Measurements from ENCODE around the gene TNFRSF6B.

Gene TNFRSF6B

DNA sequence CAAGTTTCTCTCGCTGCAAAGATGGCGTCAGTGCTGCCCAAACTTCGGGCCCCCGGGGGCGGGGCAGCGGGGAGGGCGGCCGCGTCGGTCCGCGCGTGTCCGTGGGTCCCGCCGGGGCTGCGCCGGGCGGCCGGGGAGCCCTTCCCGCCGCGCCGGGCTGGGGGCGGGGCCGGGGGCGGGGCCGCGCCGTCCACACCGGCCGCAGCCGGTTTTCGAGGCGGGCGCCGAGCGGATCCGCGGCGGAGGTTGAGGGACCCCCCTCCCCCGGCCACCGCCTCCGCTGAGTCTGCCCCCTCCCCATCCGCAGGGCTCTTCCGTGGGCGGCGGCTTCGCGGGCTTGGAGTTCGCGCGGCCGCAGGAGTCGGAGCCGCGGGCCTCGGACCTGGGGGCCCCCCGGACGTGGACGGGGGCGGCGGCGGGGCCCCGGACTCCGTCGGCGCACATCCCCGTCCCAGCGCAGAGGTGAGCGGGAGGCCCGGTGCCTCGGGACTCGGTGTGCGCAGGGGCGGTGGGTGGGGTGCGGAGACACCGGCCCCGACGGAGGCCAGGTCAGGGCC is 43.7 kb downstream of the TNFRSF6B start:
- in situ Hi-C loops (cut with HindIII; ENCODE audit: low pct_ligation_motif_present, low sequenced_read_pairs) = no loop called here
- Histone ChIP-seq H3K27ac (peak overlapping the region; percentile 36), H3K27me3 (replicated peaks) (no peaks in the 10 kb centered on the region), H3K36me3 (replicated peaks) (peaks cover 25% of the 10 kb centered on the region), H3K4me3 (ENCODE audit: low read depth, low read length) (peak overlapping the region; percentile 55)
- TF ChIP-seq, protein P1, sequence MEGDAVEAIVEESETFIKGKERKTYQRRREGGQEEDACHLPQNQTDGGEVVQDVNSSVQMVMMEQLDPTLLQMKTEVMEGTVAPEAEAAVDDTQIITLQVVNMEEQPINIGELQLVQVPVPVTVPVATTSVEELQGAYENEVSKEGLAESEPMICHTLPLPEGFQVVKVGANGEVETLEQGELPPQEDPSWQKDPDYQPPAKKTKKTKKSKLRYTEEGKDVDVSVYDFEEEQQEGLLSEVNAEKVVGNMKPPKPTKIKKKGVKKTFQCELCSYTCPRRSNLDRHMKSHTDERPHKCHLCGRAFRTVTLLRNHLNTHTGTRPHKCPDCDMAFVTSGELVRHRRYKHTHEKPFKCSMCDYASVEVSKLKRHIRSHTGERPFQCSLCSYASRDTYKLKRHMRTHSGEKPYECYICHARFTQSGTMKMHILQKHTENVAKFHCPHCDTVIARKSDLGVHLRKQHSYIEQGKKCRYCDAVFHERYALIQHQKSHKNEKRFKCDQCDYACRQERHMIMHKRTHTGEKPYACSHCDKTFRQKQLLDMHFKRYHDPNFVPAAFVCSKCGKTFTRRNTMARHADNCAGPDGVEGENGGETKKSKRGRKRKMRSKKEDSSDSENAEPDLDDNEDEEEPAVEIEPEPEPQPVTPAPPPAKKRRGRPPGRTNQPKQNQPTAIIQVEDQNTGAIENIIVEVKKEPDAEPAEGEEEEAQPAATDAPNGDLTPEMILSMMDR (IDR thresholded peaks at IDR 0.05; ENCODE audit: low read depth, low read length, missing control alignments) = no peak
- DNase-seq = no peak

DNA sequence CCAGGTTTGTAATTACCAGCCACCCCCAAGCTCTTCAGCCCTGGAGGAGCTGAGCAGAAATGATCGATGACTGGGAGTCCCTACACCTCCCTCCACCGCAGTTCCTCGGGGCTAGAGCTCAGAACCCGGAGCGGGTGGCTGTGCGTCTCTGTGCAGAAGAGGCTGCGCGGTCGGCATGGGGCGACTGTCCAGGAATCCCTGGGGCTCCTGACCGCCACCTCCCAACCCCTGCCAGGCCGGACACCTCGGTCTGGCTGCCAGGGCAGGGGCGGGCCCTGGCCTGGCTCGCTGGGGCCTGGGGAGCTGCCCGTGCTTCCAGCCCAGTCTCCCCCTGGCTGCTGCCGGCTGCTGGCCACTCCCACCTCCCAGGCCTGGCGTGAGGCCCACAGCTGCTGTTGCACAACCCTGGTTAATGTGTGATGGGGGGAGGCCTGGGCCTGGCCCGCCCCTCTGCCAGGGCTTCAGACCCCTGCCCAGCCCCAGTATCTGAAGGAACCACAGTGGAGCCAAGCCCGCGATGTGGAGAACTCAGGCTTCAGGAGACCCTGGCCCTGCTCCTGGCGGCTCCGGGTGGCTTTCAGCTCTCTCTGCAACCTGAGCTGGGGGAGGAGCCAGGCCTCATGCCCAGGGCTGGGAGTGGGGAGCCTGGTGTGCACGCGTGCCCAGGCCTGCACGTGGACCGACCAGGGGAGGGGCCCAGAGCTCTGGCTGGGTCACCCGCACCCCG is 44.3 kb downstream of the TNFRSF6B start:
- Histone ChIP-seq H3K36me3 (replicated peaks) (peaks cover 19% of the 10 kb centered on the region), H3K27me3 (replicated peaks) (no peaks in the 10 kb centered on the region), H3K27ac (peak overlapping the region; percentile 36), H3K4me3 (ENCODE audit: low read depth, low read length) (peak overlapping the region; percentile 55)
- TF ChIP-seq, protein P1 (IDR thresholded peaks at IDR 0.05; ENCODE audit: low read depth, low read length, missing control alignments) = peak; percentile 43
- in situ Hi-C loops (cut with HindIII; ENCODE audit: low pct_ligation_motif_present, low sequenced_read_pairs) = no loop called here
- DNase-seq = peak; percentile 76

DNA sequence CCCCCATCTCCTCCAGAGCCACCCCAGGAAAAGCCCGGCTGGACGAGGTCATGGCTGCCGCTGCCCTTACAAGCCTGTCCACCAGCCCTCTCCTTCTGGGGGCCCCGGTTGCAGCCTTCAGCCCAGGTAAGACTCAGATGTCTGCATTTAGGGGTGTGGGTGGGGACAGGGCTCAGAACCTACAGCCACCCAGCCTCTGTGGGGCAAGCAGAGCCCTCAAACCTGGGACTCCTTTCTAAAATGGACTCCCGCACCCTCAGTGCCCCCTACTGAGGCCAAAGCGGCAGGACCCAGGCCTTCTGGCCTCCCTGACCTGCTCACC is 44.9 kb downstream of the TNFRSF6B start:
- TF ChIP-seq, protein P1 (IDR thresholded peaks at IDR 0.05; ENCODE audit: low read depth, low read length, missing control alignments) = no peak
- Histone ChIP-seq H3K4me3 (ENCODE audit: low read depth, low read length) (peak overlapping the region; percentile 55), H3K27ac (no peak overlapping the region), H3K27me3 (replicated peaks) (no peaks in the 10 kb centered on the region), H3K36me3 (replicated peaks) (peaks cover 15% of the 10 kb centered on the region)
- in situ Hi-C loops (cut with HindIII; ENCODE audit: low pct_ligation_motif_present, low sequenced_read_pairs) = no loop called here
- DNase-seq = no peak

DNA sequence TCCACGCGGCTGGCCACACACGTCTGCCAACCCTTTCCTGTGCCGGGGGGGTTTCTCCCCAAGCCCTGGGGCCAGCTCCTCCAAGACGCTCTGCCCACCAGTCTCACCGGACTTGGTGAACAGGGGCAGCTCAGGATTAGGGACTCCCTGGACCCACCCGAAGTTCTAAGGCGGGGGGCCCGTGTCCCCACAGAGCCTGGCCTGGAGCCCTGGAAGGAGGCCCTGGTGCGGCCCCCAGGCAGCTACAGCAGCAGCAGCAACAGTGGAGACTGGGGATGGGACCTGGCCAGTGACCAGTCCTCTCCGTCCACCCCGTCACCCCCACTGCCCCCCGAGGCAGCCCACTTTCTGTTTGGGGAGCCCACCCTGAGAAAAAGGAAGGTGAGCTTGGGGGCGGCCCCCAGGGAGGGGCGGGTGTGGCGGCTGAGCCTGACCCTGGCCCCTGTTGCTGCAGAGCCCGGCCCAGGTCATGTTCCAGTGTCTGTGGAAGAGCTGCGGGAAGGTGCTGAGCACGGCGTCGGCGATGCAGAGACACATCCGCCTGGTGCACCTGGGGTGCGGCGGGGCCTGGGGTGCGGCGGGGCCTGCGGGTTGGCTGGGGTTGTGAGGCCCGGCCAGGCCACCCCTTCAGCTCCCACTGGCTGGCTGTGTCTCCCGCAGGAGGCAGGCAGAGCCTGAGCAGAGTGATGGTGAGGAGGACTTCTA is 45.4 kb downstream of the TNFRSF6B start:
- in situ Hi-C loops (cut with HindIII; ENCODE audit: low pct_ligation_motif_present, low sequenced_read_pairs) = no loop called here
- Histone ChIP-seq H3K4me3 (ENCODE audit: low read depth, low read length) (no peak overlapping the region), H3K27ac (no peak overlapping the region)

DNA sequence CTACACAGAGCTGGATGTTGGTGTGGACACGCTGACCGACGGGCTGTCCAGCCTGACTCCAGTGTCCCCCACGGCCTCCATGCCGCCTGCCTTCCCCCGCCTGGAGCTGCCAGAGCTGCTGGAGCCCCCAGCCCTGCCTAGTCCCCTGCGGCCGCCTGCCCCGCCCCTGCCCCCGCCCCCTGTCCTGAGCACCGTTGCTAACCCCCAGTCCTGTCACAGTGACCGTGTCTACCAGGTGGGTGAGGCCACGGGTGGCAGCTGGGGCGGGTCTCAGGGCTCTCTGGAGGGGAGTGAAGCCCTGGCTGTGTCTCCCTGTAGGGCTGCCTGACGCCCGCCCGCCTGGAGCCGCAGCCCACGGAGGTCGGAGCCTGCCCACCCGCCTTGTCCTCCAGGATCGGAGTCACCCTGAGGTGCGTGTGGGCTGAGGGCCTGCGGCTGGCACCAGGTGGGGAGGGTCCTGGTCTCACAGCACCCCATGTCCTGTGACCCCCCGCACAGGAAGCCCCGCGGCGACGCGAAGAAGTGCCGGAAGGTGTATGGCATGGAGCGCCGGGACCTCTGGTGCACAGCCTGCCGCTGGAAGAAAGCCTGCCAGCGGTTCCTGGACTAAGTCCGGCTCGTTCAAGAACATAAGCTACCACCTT is 46.1 kb downstream of the TNFRSF6B start:
- Histone ChIP-seq H3K4me3 (ENCODE audit: low read depth, low read length) (no peak overlapping the region), H3K27me3 (replicated peaks) (no peaks in the 10 kb centered on the region), H3K27ac (no peak overlapping the region), H3K36me3 (replicated peaks) (peaks cover 15% of the 10 kb centered on the region)
- TF ChIP-seq, protein P1 (IDR thresholded peaks at IDR 0.05; ENCODE audit: low read depth, low read length, missing control alignments) = no peak
- in situ Hi-C loops (cut with HindIII; ENCODE audit: low pct_ligation_motif_present, low sequenced_read_pairs) = no loop called here
- no peak for DNase-seq

More for the DNA sequence above, 45.4 kb downstream of the TNFRSF6B start:
- no peak for DNase-seq
- Histone ChIP-seq H3K36me3 (replicated peaks) (peaks cover 15% of the 10 kb centered on the region), H3K27me3 (replicated peaks) (no peaks in the 10 kb centered on the region)
- TF ChIP-seq, protein P1 (IDR thresholded peaks at IDR 0.05; ENCODE audit: low read depth, low read length, missing control alignments) = no peak
